Parathyroid adenoma (tissue), 2 donors: ENCODE results near the gene FDXACB1.

Experiments used
- H2AFZ ChIP-seq: fragments of 300-600 bp; sonication (generic); one replicate; pipeline ENCODE4 v1.7.0; 2017; ENCODE audit warnings: antibody characterized with exemption, mild to moderate bottlenecking
- H3K27ac ChIP-seq: fragments of 300-600 bp; sonication (generic); one replicate; pipeline ENCODE4 v1.7.0; 2017
- H3K27me3 ChIP-seq: fragments of 300-600 bp; sonication (generic); one replicate; pipeline ENCODE4 v1.7.0; 2017; ENCODE audit warnings: low read length; ENCODE audit not compliant: control insufficient read depth, insufficient read depth
- H3K36me3 ChIP-seq: fragments of 300-600 bp; sonication (generic); one replicate; pipeline ENCODE4 v1.7.0; 2017; ENCODE audit warnings: low read length; ENCODE audit not compliant: control insufficient read depth, insufficient read depth
- H3K4me1 ChIP-seq: fragments of 300-600 bp; sonication (generic); one replicate; pipeline ENCODE4 v1.7.0; 2017; ENCODE audit warnings: control low read depth
- H3K4me2 ChIP-seq: fragments of 300-600 bp; sonication (generic); one replicate; pipeline ENCODE4 v1.7.0; 2017; ENCODE audit warnings: low read length
- H3K4me3 ChIP-seq: fragments of 300-600 bp; sonication (generic); one replicate; pipeline ENCODE4 v1.7.0; 2017; ENCODE audit warnings: low read depth, low read length
- H3K79me2 ChIP-seq: fragments of 300-600 bp; sonication (generic); one replicate; pipeline ENCODE4 v1.7.0; 2017; ENCODE audit warnings: control low read depth
- H3K9ac ChIP-seq: fragments of 300-600 bp; sonication (generic); one replicate; pipeline ENCODE4 v1.7.0; 2017; ENCODE audit warnings: mild to moderate bottlenecking
- H3K9me3 ChIP-seq: fragments of 300-600 bp; sonication (generic); one replicate; pipeline ENCODE4 v1.7.0; 2017; ENCODE audit warnings: low read length; ENCODE audit not compliant: control insufficient read depth
- TF ChIP-seq, protein P1 (sequence below): fragments of 300-600 bp; sonication (generic); IDR thresholded peaks from one replicate; pipeline ENCODE4 v1.7.0; 2017; ENCODE audit warnings: antibody characterized with exemption, mild to moderate bottlenecking
- donor health status: primary hyperparathyroidism.

FDXACB1 gene

GRCh38 chr11:111860257-111860656 is 18.7 kb downstream of the FDXACB1 start:
- no peaks in the 10 kb centered on the region for H3K27me3 ChIP-seq
- no peak overlapping the region for H3K4me2 ChIP-seq

DNA sequence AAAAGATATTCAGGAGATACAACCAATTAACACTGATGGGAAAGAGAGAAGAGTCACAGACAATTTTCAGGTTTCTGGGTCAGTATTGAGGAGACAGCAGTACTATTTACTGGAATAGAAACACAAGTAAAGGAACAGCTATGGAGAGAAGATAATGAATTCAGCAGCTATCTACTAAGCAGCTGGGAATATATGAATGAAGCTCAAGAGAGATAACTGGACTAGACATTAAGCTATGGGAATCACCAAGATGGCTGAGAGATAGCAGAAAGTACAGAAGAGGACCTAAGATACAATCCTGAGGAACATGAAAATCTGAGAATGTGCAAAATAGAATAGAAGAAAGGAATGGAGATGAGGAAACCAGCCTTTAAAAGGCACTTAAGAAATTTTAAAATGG is 23.5 kb downstream of the FDXACB1 start:
- Histone ChIP-seq H3K4me2 (no peak overlapping the region), H3K36me3 (no peaks in the 10 kb centered on the region), H3K9me3 (no peaks in the 10 kb centered on the region), H3K9ac (no peak overlapping the region), H3K27ac (no peak overlapping the region), H2AFZ (no peak overlapping the region), H3K79me2 (no peaks in the 10 kb centered on the region), H3K4me1 (no peaks in the 10 kb centered on the region), H3K27me3 (no peaks in the 10 kb centered on the region), H3K4me3 (no peak overlapping the region)
- TF ChIP-seq, protein P1, sequence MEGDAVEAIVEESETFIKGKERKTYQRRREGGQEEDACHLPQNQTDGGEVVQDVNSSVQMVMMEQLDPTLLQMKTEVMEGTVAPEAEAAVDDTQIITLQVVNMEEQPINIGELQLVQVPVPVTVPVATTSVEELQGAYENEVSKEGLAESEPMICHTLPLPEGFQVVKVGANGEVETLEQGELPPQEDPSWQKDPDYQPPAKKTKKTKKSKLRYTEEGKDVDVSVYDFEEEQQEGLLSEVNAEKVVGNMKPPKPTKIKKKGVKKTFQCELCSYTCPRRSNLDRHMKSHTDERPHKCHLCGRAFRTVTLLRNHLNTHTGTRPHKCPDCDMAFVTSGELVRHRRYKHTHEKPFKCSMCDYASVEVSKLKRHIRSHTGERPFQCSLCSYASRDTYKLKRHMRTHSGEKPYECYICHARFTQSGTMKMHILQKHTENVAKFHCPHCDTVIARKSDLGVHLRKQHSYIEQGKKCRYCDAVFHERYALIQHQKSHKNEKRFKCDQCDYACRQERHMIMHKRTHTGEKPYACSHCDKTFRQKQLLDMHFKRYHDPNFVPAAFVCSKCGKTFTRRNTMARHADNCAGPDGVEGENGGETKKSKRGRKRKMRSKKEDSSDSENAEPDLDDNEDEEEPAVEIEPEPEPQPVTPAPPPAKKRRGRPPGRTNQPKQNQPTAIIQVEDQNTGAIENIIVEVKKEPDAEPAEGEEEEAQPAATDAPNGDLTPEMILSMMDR: no peak

More at GRCh38 chr11:111860257-111860656, 18.7 kb downstream of the FDXACB1 start:
- H3K36me3 ChIP-seq: no peaks in the 10 kb centered on the region
- no peaks in the 10 kb centered on the region for H3K9me3 ChIP-seq
- no peak overlapping the region for H2AFZ ChIP-seq
- no peaks in the 10 kb centered on the region for H3K4me1 ChIP-seq
- H3K27ac ChIP-seq: no peak overlapping the region
- no peak overlapping the region for H3K4me3 ChIP-seq
- TF ChIP-seq, protein P1: no peak
- no peaks in the 10 kb centered on the region for H3K79me2 ChIP-seq
- no peak overlapping the region for H3K9ac ChIP-seq

GRCh38 chr11:111852103-111852502 is 26.9 kb downstream of the FDXACB1 start:
- Histone ChIP-seq H3K27ac (no peak overlapping the region), H3K9ac (no peak overlapping the region), H3K9me3 (no peaks in the 10 kb centered on the region), H3K4me1 (no peaks in the 10 kb centered on the region), H3K79me2 (no peaks in the 10 kb centered on the region), H3K4me2 (no peak overlapping the region), H2AFZ (no peak overlapping the region), H3K27me3 (no peaks in the 10 kb centered on the region), H3K4me3 (no peak overlapping the region), H3K36me3 (no peaks in the 10 kb centered on the region)
- TF ChIP-seq, protein P1: no peak

GRCh38 chr11:111851636-111852035 is 27.3 kb downstream of the FDXACB1 start:
- Histone ChIP-seq H3K4me3 (no peak overlapping the region), H3K27me3 (no peaks in the 10 kb centered on the region), H3K27ac (no peak overlapping the region), H3K4me2 (no peak overlapping the region), H2AFZ (no peak overlapping the region), H3K79me2 (no peaks in the 10 kb centered on the region), H3K36me3 (no peaks in the 10 kb centered on the region), H3K4me1 (no peaks in the 10 kb centered on the region), H3K9me3 (no peaks in the 10 kb centered on the region), H3K9ac (no peak overlapping the region)
- TF ChIP-seq, protein P1: no peak

DNA sequence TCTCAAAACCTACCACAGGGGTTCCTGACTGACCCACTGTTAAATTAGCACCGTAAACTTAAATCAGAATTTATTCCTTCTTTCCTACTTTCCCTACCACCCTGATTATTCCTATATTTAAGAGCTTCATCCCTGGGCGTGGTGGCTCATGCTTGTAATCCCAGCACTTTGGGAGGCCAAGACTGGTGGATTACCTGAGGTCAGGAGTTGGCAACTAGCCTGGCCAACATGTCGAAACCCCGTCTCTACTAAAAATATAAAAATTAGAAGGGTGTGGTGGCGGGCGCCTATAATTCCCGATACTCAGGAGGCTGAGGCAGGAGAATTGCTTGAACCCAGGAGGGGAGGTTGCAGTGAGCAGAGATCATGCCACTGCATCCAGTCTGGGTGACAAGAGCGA is 27.9 kb downstream of the FDXACB1 start:
- Histone ChIP-seq H3K9me3 (no peaks in the 10 kb centered on the region), H3K27ac (no peak overlapping the region), H2AFZ (no peak overlapping the region), H3K79me2 (no peaks in the 10 kb centered on the region), H3K9ac (no peak overlapping the region), H3K27me3 (no peaks in the 10 kb centered on the region), H3K4me1 (no peaks in the 10 kb centered on the region), H3K36me3 (no peaks in the 10 kb centered on the region), H3K4me3 (no peak overlapping the region), H3K4me2 (no peak overlapping the region)
- TF ChIP-seq, protein P1: no peak
